ENCODE data around the gene THEMIS2.

Gene THEMIS2

GRCh38 chr1:27889506-27889905 is 17.2 kb downstream of the THEMIS2 start:
- TF ChIP-seq CTCF (IDR thresholded peaks at IDR 0.05; ENCODE audit: low read depth, low read length, missing control alignments), result no peak
- in situ Hi-C loops (cut with HindIII; ENCODE audit: low pct_ligation_motif_present, low sequenced_read_pairs), result no loop called here

GRCh38 chr1:27891196-27891889 is 19.0 kb downstream of the THEMIS2 start:
- Histone ChIP-seq H3K36me3 (replicated peaks) (peaks cover 41% of the 10 kb centered on the region), H3K4me3 (ENCODE audit: low read depth, low read length) (no peak overlapping the region), H3K27ac (no peak overlapping the region), H3K27me3 (replicated peaks) (no peaks in the 10 kb centered on the region)
- in situ Hi-C loops (cut with HindIII; ENCODE audit: low pct_ligation_motif_present, low sequenced_read_pairs), result no loop called here
- TF ChIP-seq CTCF (IDR thresholded peaks at IDR 0.05; ENCODE audit: low read depth, low read length, missing control alignments), result no peak
- DNase-seq, result no peak

More at GRCh38 chr1:27889506-27889905, 17.2 kb downstream of the THEMIS2 start:
- Histone ChIP-seq H3K27me3 (replicated peaks) (no peaks in the 10 kb centered on the region), H3K27ac (no peak overlapping the region), H3K4me3 (ENCODE audit: low read depth, low read length) (no peak overlapping the region), H3K36me3 (replicated peaks) (peaks cover 27% of the 10 kb centered on the region)
- no peak for DNase-seq

- no peak for DNase-seq
- Histone ChIP-seq H3K4me3 (ENCODE audit: low read depth, low read length) (no peak overlapping the region), H3K27ac (no peak overlapping the region), H3K27me3 (replicated peaks) (no peaks in the 10 kb centered on the region), H3K36me3 (replicated peaks) (peaks cover 46% of the 10 kb centered on the region)
- in situ Hi-C loops (cut with HindIII; ENCODE audit: low pct_ligation_motif_present, low sequenced_read_pairs), result no loop called here
- no peak for TF ChIP-seq CTCF (IDR thresholded peaks at IDR 0.05; ENCODE audit: low read depth, low read length, missing control alignments)
Measured at GRCh38 chr1:27894521-27894920, 22.2 kb downstream of the THEMIS2 start.

- Histone ChIP-seq H3K4me3 (ENCODE audit: low read depth, low read length) (no peak overlapping the region), H3K27ac (no peak overlapping the region), H3K27me3 (replicated peaks) (no peaks in the 10 kb centered on the region), H3K36me3 (replicated peaks) (peaks cover 28% of the 10 kb centered on the region)
- no peak for TF ChIP-seq CTCF (IDR thresholded peaks at IDR 0.05; ENCODE audit: low read depth, low read length, missing control alignments)
- DNase-seq, result no peak
- in situ Hi-C loops (cut with HindIII; ENCODE audit: low pct_ligation_motif_present, low sequenced_read_pairs), result no loop called here
Measured at GRCh38 chr1:27906759-27907158, 34.4 kb downstream of the THEMIS2 start.

- no peak for TF ChIP-seq CTCF (IDR thresholded peaks at IDR 0.05; ENCODE audit: low read depth, low read length, missing control alignments)
- no peak overlapping the region for H3K4me3 ChIP-seq (ENCODE audit: low read depth, low read length)
- no peak for DNase-seq
- no peak overlapping the region for H3K27ac ChIP-seq
- in situ Hi-C loops (cut with HindIII; ENCODE audit: low pct_ligation_motif_present, low sequenced_read_pairs), result no loop called here
- H3K27me3 ChIP-seq (replicated peaks), result no peaks in the 10 kb centered on the region
- H3K36me3 ChIP-seq (replicated peaks), result peaks cover 7% of the 10 kb centered on the region
Measured at GRCh38 chr1:27912429-27912828, 40.1 kb downstream of the THEMIS2 start.

GRCh38 chr1:27915082-27915575 is 42.8 kb downstream of the THEMIS2 start:
- no peak for DNase-seq
- H3K4me3 ChIP-seq (ENCODE audit: low read depth, low read length), result peak overlapping the region; percentile 15
- no peaks in the 10 kb centered on the region for H3K27me3 ChIP-seq (replicated peaks)
- no peak overlapping the region for H3K27ac ChIP-seq
- no peak for TF ChIP-seq CTCF (IDR thresholded peaks at IDR 0.05; ENCODE audit: low read depth, low read length, missing control alignments)
- no peaks in the 10 kb centered on the region for H3K36me3 ChIP-seq (replicated peaks)
- in situ Hi-C loops (cut with HindIII; ENCODE audit: low pct_ligation_motif_present, low sequenced_read_pairs), result no loop called here

All from brain microvascular endothelial cell (primary cell).